ENCODE measurements around the gene COL26A1.
"Not testable (repeated sequence)": the region's sequence is repeated elsewhere in the genome, so short reads cannot be mapped to it uniquely, and the experiment has no call there.

COL26A1 gene

DNA sequence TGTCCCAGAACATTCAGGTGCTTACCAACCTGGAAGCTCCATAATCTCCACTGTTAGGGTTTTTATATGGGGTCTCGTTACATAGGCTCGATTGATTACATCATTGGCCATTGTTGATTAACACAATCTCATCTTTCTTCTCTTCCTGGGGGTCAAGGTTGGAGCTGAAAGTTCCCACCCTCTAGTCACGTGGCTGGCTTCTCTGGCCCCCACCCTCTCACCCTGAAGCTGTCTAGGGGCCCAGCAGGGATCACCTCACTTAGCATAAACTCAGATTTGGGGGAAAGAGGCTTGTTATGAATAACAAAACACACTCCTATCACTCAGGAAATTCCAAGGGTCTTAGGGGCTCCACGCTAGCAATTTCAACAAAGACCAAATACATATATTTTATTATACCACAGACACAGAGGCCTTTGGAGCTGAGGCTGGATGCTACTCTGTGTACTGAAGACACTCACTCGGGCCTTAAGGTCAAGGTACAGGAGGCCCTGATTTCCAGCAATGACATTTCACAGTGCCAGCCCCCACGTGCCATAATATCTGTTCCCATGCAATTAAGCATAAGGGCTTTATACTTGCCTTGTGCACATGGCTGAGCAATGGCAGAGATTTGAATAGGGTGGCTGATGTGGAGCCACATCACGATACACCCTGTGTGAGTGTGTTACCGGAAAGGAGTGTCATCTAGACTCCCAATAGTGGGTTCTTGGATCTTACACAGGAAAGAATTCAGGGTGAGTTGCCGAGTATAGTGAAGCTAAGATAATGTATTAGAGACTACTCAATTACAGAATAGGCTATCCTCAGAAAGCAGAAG lies 108.2 kb downstream of the COL26A1 start:
- TF ChIP-seq, protein P1, sequence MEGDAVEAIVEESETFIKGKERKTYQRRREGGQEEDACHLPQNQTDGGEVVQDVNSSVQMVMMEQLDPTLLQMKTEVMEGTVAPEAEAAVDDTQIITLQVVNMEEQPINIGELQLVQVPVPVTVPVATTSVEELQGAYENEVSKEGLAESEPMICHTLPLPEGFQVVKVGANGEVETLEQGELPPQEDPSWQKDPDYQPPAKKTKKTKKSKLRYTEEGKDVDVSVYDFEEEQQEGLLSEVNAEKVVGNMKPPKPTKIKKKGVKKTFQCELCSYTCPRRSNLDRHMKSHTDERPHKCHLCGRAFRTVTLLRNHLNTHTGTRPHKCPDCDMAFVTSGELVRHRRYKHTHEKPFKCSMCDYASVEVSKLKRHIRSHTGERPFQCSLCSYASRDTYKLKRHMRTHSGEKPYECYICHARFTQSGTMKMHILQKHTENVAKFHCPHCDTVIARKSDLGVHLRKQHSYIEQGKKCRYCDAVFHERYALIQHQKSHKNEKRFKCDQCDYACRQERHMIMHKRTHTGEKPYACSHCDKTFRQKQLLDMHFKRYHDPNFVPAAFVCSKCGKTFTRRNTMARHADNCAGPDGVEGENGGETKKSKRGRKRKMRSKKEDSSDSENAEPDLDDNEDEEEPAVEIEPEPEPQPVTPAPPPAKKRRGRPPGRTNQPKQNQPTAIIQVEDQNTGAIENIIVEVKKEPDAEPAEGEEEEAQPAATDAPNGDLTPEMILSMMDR (IDR thresholded peaks at IDR 0.05; ENCODE audit: low read depth, low read length), result no peak

DNA sequence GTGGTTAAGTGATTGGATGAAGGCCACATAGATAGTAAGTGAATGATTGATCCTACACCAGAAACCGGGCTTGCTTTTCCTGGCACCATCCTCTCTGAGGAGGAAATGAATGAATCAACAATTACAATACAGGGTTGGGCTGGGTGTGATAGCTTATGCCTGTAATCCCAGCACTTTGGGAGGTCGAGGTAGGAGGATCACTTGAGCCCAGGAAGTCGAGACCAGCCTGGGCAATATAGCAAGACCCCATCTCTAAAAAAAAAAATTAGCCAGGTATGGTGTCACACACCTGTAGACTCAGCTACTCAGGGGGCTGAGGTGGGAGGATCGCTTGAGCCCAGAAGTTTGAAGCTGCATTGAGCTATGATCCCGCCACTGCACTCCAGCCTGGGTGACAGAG lies 111.5 kb downstream of the COL26A1 start:
- no peak for DNase-seq (ENCODE audit: low read depth in 2 of 2)
- H3K4me3 ChIP-seq (replicated peaks in 1 of 2; ENCODE audit: low read depth in 2 of 2, low read length in 2 of 2), result no peak overlapping the region
- TF ChIP-seq, protein P1 (IDR thresholded peaks at IDR 0.05; ENCODE audit: low read depth, low read length), result no peak

More for the DNA sequence above, 108.2 kb downstream of the COL26A1 start:
- no peak overlapping the region for H3K4me3 ChIP-seq (replicated peaks in 1 of 2; ENCODE audit: low read depth in 2 of 2, low read length in 2 of 2)
- no peak for DNase-seq (ENCODE audit: low read depth in 2 of 2)

DNA sequence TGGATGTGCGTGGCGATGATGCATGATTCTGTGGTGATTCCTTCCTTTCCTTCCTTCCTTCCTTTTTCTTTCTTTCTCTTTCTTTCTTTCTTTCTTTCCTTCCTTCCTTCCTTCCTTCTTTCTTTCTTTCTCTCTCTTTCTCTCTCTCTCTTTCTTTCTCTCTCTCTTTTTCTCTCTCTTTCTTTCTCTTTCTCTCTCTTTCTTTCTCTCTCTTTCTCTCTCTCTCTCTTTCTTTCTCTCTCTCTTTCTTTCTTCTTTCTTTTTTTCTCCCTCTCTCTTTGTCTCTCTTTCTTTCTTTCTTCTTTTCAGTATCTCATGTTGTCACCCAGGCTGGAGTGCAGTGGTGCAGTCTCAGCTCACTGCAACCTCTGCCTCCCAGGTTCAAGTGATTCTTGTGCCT lies 113.0 kb downstream of the COL26A1 start:
- H3K4me3 ChIP-seq (replicated peaks in 1 of 2; ENCODE audit: low read depth in 2 of 2, low read length in 2 of 2); DNase-seq (ENCODE audit: low read depth in 2 of 2): not testable (repeated sequence)

DNA sequence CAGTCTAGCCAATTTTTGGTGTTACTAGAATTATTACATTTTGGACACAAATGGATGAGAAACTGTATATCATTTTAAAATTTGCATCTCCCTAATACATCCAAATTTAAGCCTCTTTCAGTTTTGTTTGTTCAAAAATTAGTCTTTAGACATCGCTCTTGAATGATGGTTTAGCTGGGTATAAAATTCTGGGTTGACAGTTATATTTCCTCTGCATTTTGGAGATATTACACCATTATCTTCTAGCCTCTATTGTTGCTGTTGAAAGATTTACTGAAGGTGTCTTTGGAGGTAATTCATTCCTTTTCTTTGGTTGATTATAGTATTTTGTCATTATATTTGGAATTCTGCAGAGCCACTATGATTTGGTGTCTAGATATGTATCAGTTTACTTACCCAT lies 116.5 kb downstream of the COL26A1 start:
- no peak for DNase-seq (ENCODE audit: low read depth in 2 of 2)

DNA sequence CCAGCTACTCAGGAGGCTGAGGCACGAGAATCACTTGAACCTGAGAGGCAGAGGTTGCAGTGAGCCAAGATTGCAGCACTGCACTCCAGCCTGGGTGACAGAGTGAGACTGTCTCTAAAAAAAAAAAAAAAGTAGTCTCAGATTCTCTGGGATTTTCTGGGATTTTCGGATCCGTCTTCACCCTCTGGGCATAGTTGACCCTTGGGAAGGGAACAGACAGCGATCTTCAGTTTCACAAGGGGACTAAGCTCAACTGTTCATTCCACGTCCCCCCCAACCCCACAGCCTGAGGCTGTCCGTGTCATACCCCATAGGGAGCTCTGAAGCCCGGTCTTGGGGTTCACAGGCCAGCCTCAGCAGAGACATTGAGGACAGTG lies 123.4 kb downstream of the COL26A1 start:
- H3K4me3 ChIP-seq (replicated peaks in 1 of 2; ENCODE audit: low read depth in 2 of 2, low read length in 2 of 2); DNase-seq (ENCODE audit: low read depth in 2 of 2): not testable (repeated sequence)

More for the DNA sequence above, 116.5 kb downstream of the COL26A1 start:
- TF ChIP-seq, protein P1 (IDR thresholded peaks at IDR 0.05; ENCODE audit: low read depth, low read length), result no peak
- H3K4me3 ChIP-seq (replicated peaks in 1 of 2; ENCODE audit: low read depth in 2 of 2, low read length in 2 of 2), result no peak overlapping the region

DNA sequence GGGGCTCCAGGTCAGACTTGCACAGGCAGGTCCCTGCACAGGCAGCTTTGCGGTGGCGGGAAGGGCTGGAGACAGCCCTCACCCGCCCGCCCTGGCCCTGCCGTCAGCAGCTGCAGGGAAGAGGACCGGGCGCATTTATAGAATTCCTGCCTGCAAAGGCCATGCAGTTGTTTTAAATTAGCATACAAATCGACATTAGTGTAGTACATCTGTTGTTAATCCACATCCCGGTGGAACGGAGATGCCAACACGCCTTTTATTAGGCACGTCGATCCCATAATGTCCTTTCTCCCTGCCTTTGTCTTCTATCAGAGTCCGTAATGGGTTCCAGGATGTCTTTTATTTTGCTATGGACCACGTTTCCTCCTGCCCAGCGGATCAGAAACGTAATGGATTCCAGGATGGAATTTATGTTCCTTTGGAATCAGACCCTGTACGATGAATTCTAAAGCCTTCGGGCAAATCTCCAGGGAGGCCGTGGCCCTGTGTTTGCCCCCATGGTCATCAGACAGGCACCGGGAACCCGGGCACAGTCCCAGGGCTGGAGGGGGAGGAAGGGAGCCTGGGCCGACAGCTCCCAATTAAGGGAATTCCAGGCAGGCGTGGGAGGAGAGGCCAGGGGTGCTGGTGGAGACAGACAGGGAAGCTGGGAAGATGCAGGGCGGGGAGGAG lies 123.9 kb downstream of the COL26A1 start:
- TF ChIP-seq, protein P1 (IDR thresholded peaks at IDR 0.05; ENCODE audit: low read depth, low read length), result no peak
- no peak overlapping the region for H3K4me3 ChIP-seq (replicated peaks in 1 of 2; ENCODE audit: low read depth in 2 of 2, low read length in 2 of 2)
- peak in 1 of 2 donors; percentile 17 for DNase-seq (ENCODE audit: low read depth in 2 of 2)

DNA sequence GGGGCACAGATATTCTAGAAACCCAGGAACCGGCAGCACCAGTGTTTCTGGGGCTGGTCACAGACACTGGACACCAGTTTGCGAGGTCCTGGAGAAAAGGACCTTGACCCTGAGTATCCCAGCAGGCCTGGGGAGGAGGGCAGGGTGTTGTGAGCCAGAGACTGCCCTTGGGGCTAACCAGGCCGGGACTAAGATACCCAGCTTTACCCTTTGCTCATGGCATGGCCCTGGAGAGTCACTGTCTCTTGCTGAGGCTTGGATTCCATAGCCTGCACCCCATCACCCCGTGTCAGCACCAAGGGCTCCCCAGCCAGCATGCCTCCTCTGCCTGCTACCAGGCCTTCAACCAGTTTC lies 124.4 kb downstream of the COL26A1 start:
- no peak overlapping the region for H3K4me3 ChIP-seq (replicated peaks in 1 of 2; ENCODE audit: low read depth in 2 of 2, low read length in 2 of 2)
- no peak for DNase-seq (ENCODE audit: low read depth in 2 of 2)
- TF ChIP-seq, protein P1 (IDR thresholded peaks at IDR 0.05; ENCODE audit: low read depth, low read length), result no peak
